Smooth muscle cell of the pulmonary artery (primary cell): Measurements from ENCODE around the gene FLVCR1. TPM values are rescaled to one million over a fixed set of nuclear protein-coding genes. Genes with fewer than 3 reads are reported as not detected.

Source experiments
- total RNA-seq: library from RNA; depleted of rRNA; stranded (reverse); fragments of >200 nt; gene quantifications from 2 replicates; pipeline ENCODE4 v1.2.3, GENCODE V29; 2014

The FLVCR1 gene
- total RNA-seq: 5.7 and 7.9 TPM in 2 replicates

DNA sequence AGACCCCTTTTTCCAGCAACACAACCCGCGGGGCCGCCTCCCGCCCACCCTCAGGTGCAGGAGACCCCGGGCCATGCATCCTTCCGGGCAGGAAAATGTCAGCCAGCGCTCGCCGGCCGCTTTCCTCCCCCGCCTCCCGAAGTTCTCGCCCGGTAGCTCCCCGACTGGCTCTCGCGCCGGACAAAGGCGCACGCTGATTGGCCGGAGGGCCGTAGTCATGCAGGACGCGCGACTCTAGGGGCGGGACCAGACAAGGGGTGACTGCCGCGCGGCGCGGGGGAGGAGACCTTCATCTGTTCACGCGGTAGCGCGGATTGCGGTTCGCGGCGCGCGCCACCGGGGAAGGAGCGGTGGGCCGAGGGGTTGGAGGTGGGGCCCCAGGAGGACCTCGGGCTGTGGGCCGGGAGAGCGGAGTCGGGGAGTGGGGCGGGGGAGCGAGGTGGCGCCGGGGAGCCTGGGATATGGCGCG is at the start of gene FLVCR1:
Gene FLVCR1, plus strand, starts transcription at position 284 of the 469 bp plus-strand sequence. Its CDS starts 178 bp downstream, at position 462.

DNA sequence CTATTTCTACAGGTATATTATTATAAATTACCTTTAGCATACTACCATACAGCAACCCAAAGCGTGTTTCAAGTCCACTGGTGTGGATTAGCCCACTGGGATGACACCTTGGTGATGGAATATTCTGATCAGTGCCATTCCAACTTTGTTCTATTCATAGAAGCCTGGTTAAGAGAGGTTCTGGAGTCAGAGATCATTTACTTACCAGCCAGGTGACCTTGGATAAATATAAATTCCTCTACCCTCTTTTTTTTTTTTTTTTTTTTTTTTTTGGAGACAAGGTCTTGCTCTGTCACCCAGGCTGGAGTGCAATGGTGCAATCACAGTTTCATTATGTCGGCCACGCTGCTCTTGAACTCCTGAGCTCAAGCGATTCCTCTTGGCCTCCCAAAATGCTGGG is 10.5 kb upstream of the FLVCR1 start, which contains the start of gene SPATA45:
Gene SPATA45, minus strand, starts transcription at position 101 of the 400 bp plus-strand sequence. CDS start 11,500 bp downstream, outside the sequence.

Other genes with a start within 250 kb of the FLVCR1 start
- gene ATF3, start 249.5 kb upstream of the FLVCR1 start, total RNA-seq: 6.6 and 12.6 TPM in 2 replicates
- gene BATF3, start 158.4 kb upstream of the FLVCR1 start, total RNA-seq: 1.8 and 3.4 TPM in 2 replicates
- 21.3 and 34.3 TPM in 2 replicates for gene NSL1, start 66.5 kb upstream of the FLVCR1 start, total RNA-seq
- 11.0 and 13.9 TPM in 2 replicates for gene TATDN3, start 66.4 kb upstream of the FLVCR1 start, total RNA-seq
- not detected in 2 replicates for gene SPATA45, start 10.6 kb upstream of the FLVCR1 start, total RNA-seq
- 0.03 and 0.26 TPM in 2 replicates for gene VASH2, start 92.3 kb downstream of the FLVCR1 start, total RNA-seq
- gene ANGEL2, start 157.6 kb downstream of the FLVCR1 start, total RNA-seq: 41.1 and 43.9 TPM in 2 replicates
- 32.3 and 38.0 TPM in 2 replicates for gene RPS6KC1, start 193.0 kb downstream of the FLVCR1 start, total RNA-seq